HepG2 (cell line): ENCODE measurements around the gene ICOS. TPM values are rescaled to one million over a fixed set of nuclear protein-coding genes. Genes with fewer than 3 reads are reported as not detected.
A peak's percentile ranks its signal among the peaks of the same experiment; 100 is the strongest.

Experiments used
- CC2D1A ChIP-seq: sonication (generic); formaldehyde crosslinking; IDR thresholded peaks from 2 replicates; pipeline ENCODE4 v1.8.1; 2023; ENCODE audit warnings: mild to moderate bottlenecking, missing genetic modification reagents
- EZH2 ChIP-seq: conservative IDR thresholded peaks from 2 replicates; pipeline ENCODE4 v1.6.1; 2012; ENCODE audit warnings: mild to moderate bottlenecking, low read depth, low read length, moderate library complexity
- MED1 ChIP-seq: sonication (generic); formaldehyde crosslinking; IDR thresholded peaks from 2 replicates; pipeline ENCODE4 v1.4.0; 2020; ENCODE audit warnings: missing genetic modification reagents
- ONECUT2 ChIP-seq: sonication (generic); formaldehyde crosslinking; IDR thresholded peaks from 2 replicates; pipeline ENCODE4 v1.4.0; 2020; ENCODE audit warnings: missing genetic modification reagents
- PAF1 ChIP-seq: IDR thresholded peaks from 2 replicates; pipeline ENCODE4 v1.6.1; 2016; ENCODE audit warnings: missing genetic modification reagents, missing compliant biosample characterization
- ZNF44 ChIP-seq: sonication (generic); formaldehyde crosslinking; IDR thresholded peaks from 2 replicates; pipeline ENCODE4 v1.5.1; 2020; ENCODE audit warnings: mild to moderate bottlenecking, missing genetic modification reagents
- polyA plus RNA-seq, 8 experiments: library from polyadenylated mRNA; depleted of rRNA in 3 of 8; stranded (reverse) in 7 of 8; unstranded in 1 of 8; fragments of >200 nt; fragmentation: Illumina TruSeq in 4 of 8; extraction: Trizol in 4 of 8; gene quantifications; 2 replicates each; pipeline versions ENCODE4 v1.2.1 to v1.2.3, GENCODE V29; 2011 to 2016; ENCODE audit warnings: low read depth in 4 of 8, missing spikeins in 1 of 8, mixed read lengths in 1 of 8; ENCODE audit not compliant: insufficient read depth in 1 of 8
- total RNA-seq, 5 experiments: library from RNA; depleted of rRNA; stranded (reverse); fragments of >200 nt; fragmentation: Illumina TruSeq; extraction: Trizol; gene quantifications; 2 replicates each; pipeline ENCODE4 v1.2.3, GENCODE V29; 2016; ENCODE audit warnings: low read depth in 1 of 5
- TF ChIP-seq, protein P1 (sequence below): sonication (generic); formaldehyde crosslinking; IDR thresholded peaks from 2 replicates; pipeline ENCODE4 v1.4.0; 2020; ENCODE audit warnings: missing genetic modification reagents
- TF ChIP-seq, protein P2 (sequence below): IDR thresholded peaks from 2 replicates; pipeline ENCODE4 v1.6.1; 2016; ENCODE audit warnings: missing biosample characterization, missing genetic modification reagents, low read depth
- TF ChIP-seq, protein P3 (sequence below): sonication (generic); formaldehyde crosslinking; IDR thresholded peaks from 2 replicates; pipeline ENCODE4 v1.8.0; 2022; ENCODE audit warnings: missing genetic modification reagents, mild to moderate bottlenecking, moderate library complexity, borderline replicate concordance
- TF ChIP-seq, protein P4 (sequence below): sonication (generic); formaldehyde crosslinking; IDR thresholded peaks from 2 replicates; pipeline ENCODE4 v1.4.0; 2020; ENCODE audit warnings: missing genetic modification reagents

Gene ICOS
- total and polyA plus RNA-seq, 2 of the 13 experiments (the other 11 are each of a cell fraction or from before 2014, with no cell fraction given) = not detected

DNA sequence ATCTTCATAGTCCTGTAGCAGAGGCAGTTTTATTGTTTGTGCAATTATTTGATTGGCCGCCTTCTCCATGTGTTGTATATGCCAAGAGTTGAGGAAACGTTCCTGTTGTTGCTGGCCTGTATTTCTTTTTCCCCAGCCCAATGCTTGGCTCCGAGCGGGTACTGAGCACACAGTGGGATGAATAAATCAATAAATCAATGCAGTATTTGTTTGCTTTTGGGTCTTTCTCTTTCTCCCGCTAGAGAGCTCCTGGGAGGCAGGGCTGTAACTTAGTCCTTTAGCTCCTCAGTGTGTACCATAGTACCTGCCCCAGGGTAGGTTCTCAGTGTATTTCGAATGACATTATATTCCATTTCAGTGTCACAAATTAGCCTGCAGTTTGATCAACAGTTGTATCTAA is 71.8 kb downstream of the ICOS start (continued):
- no peak for TF ChIP-seq MED1 (CRISPR knock-in tag)
- TF ChIP-seq, protein P1, sequence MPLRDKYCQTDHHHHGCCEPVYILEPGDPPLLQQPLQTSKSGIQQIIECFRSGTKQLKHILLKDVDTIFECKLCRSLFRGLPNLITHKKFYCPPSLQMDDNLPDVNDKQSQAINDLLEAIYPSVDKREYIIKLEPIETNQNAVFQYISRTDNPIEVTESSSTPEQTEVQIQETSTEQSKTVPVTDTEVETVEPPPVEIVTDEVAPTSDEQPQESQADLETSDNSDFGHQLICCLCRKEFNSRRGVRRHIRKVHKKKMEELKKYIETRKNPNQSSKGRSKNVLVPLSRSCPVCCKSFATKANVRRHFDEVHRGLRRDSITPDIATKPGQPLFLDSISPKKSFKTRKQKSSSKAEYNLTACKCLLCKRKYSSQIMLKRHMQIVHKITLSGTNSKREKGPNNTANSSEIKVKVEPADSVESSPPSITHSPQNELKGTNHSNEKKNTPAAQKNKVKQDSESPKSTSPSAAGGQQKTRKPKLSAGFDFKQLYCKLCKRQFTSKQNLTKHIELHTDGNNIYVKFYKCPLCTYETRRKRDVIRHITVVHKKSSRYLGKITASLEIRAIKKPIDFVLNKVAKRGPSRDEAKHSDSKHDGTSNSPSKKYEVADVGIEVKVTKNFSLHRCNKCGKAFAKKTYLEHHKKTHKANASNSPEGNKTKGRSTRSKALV = no peak
- no peak for TF ChIP-seq PAF1 (CRISPR knock-in tag)
- no peak for TF ChIP-seq ZNF44 (CRISPR knock-in tag)
- no peak for TF ChIP-seq EZH2
- TF ChIP-seq CC2D1A (CRISPR knock-in tag) = no peak
- TF ChIP-seq, protein P2, sequence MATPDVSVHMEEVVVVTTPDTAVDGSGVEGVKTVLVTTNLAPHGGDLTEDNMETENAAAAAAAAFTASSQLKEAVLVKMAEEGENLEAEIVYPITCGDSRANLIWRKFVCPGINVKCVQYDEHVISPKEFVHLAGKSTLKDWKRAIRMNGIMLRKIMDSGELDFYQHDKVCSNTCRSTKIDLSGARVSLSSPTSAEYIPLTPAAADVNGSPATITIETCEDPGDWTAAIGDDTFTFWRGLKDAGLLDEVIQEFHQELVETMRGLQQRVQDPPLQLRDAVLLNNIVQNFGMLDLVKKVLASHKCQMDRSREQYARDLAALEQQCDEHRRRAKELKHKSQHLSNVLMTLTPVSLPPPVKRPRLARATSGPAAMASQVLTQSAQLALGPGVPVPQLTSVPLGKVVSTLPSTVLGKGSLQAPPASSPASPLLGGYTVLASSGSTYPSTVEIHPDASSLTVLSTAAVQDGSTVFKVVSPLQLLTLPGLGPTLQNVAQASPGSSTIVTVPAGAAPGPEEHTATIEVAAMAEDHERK (CRISPR knock-in tag) = no peak
- peak; percentile 83 for TF ChIP-seq ONECUT2 (CRISPR knock-in tag)
- TF ChIP-seq, protein P3, sequence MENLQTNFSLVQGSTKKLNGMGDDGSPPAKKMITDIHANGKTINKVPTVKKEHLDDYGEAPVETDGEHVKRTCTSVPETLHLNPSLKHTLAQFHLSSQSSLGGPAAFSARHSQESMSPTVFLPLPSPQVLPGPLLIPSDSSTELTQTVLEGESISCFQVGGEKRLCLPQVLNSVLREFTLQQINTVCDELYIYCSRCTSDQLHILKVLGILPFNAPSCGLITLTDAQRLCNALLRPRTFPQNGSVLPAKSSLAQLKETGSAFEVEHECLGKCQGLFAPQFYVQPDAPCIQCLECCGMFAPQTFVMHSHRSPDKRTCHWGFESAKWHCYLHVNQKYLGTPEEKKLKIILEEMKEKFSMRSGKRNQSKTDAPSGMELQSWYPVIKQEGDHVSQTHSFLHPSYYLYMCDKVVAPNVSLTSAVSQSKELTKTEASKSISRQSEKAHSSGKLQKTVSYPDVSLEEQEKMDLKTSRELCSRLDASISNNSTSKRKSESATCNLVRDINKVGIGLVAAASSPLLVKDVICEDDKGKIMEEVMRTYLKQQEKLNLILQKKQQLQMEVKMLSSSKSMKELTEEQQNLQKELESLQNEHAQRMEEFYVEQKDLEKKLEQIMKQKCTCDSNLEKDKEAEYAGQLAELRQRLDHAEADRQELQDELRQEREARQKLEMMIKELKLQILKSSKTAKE (CRISPR knock-in tag) = no peak
- TF ChIP-seq, protein P4, sequence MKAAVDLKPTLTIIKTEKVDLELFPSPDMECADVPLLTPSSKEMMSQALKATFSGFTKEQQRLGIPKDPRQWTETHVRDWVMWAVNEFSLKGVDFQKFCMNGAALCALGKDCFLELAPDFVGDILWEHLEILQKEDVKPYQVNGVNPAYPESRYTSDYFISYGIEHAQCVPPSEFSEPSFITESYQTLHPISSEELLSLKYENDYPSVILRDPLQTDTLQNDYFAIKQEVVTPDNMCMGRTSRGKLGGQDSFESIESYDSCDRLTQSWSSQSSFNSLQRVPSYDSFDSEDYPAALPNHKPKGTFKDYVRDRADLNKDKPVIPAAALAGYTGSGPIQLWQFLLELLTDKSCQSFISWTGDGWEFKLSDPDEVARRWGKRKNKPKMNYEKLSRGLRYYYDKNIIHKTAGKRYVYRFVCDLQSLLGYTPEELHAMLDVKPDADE (CRISPR knock-in tag) = no peak
